Measurements from ENCODE around the gene CLCN7.

DNA sequence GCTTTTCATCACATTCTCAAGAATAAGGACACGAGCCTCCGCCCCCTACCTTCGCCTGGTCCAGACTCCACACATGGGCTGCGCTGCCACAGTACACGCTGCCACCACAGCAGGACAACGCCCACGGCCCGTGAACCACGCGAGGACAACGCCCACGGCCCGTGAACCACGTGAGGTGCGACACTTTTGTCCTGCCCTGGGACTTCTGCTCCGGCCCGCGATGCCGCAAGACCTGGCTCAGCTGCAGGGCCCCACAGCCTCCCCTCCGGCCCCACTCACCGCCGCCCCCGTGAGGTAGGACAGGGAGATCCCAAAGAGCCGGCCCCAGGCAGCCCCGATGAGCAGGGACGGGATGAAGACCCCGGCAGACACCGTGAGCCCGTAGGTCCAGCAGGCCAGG lies 24.6 kb downstream of the CLCN7 start:
- no peak for TF ChIP-seq POLR2A (IDR thresholded peaks at IDR 0.05)
- TF ChIP-seq, protein P1, sequence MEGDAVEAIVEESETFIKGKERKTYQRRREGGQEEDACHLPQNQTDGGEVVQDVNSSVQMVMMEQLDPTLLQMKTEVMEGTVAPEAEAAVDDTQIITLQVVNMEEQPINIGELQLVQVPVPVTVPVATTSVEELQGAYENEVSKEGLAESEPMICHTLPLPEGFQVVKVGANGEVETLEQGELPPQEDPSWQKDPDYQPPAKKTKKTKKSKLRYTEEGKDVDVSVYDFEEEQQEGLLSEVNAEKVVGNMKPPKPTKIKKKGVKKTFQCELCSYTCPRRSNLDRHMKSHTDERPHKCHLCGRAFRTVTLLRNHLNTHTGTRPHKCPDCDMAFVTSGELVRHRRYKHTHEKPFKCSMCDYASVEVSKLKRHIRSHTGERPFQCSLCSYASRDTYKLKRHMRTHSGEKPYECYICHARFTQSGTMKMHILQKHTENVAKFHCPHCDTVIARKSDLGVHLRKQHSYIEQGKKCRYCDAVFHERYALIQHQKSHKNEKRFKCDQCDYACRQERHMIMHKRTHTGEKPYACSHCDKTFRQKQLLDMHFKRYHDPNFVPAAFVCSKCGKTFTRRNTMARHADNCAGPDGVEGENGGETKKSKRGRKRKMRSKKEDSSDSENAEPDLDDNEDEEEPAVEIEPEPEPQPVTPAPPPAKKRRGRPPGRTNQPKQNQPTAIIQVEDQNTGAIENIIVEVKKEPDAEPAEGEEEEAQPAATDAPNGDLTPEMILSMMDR (IDR thresholded peaks at IDR 0.05): no peak

Data from uterus (tissue), 2 donors.